ENCODE results near the gene DDX19B.
"Not testable (repeated sequence)": the region's sequence is repeated elsewhere in the genome, so short reads cannot be mapped to it uniquely, and the experiment has no call there.

DDX19B gene

DNA sequence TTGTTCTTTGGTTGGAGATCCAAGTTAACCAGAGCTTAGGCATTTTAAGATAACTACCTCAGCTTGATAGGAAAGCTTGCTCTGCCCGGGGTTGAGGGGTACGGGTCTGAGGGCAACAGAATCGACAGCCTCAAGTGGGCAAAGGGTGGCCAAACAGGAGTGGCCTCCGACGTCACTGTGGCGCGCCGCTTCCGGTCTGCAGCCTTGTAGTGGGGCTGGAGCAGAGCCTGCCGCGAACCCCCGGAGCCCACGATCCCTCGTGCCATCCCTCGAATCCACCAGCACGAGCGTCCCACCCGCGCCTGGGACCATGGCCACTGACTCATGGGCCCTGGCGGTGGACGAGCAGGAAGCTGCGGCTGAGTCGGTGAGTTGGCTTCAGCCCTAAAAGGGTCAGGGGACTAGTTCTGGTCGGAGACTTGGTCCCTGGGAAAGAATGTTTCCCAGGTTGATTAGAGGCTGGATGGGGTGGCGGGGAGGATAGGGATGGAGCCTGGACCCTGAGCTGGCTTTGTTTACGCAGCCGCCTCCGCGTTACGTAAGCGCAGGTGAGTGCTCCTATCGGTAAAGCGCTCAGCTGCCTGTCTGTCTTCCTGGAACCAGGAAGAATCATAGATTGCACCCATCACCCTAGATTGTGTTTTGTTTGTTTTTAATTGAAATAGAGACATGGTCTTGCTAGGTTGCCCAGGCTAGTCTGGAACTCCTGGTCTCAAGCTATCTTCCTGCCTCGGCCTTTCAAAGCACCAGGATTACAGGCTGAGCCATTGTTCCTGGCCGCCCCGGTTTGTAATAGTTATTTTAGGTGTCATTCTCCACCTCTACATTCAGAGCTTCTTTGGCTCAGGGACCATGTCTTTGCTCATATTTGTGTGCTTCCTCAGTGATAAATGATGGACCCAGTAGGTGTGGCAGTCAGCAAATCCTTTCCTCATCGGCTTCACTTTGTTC lies at the start of gene DDX19B:
Gene DDX19B (plus strand): TSS at position 199 of the 951 bp plus-strand sequence. CDS start 112 bp downstream, at position 311.
- TF ChIP-seq Cebpa-rat (IDR thresholded peaks at IDR 0.05): no peak
- peak within 1 kb of the TSS; percentile 90 for H3K9ac ChIP-seq

DNA sequence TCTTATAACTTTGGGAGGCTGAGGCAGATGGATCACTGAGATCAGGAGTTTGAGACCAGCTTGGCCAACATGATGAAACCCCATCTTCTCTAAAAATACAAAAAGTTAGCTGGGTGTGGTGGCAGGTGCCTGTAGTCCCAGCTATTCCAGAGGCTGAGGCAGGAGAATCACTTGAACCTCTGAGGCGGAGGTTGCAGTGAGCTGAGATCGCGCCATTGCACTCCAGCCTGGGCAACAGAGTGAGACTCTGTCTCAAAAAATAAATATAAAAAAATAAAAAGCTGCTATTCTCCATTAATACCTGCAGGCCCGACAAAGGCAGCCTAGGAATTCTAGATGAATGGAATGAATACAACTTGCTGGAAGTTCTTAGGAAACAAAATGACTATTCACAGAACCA lies 49.3 kb upstream of the DDX19B start:
- Histone ChIP-seq H3K36me3 (peaks cover 32% of the 10 kb centered on the region), H3K9ac (peak overlapping the region; percentile 95; the same call in 1 of the 2 replicates), H3K4me1 (peaks cover 18% of the 10 kb centered on the region), H3K4me3 (peak overlapping the region; percentile 87), H3K4me2 (peak overlapping the region; percentile 93), H4K20me1 (peaks cover 76% of the 10 kb centered on the region)
- H3K27ac ChIP-seq, H3K27me3 ChIP-seq, H3K9me3 ChIP-seq: not testable (repeated sequence)

More for the DNA sequence above, at the start of gene DDX19B:
- Histone ChIP-seq H3K36me3 (peaks cover 24% of the 10 kb centered on the region), H3K9me3 (peaks cover 30% of the 10 kb centered on the region), H3K27ac (peak within 1 kb of the TSS; percentile 86), H3K4me3 (peak within 1 kb of the TSS; percentile 84), H3K27me3 (no peaks in the 10 kb centered on the region), H3K4me2 (peak within 1 kb of the TSS; percentile 79), H3K4me1 (peaks cover 11% of the 10 kb centered on the region), H4K20me1 (0 out of 2 replicates have a peak, but pooled peaks cover 7% of the 10 kb centered on the region)

- no peaks in the 10 kb centered on the region for H3K27me3 ChIP-seq
- no peak for TF ChIP-seq Cebpa-rat (IDR thresholded peaks at IDR 0.05)
- H3K4me3 ChIP-seq: peak overlapping the region; percentile 87
- H3K4me1 ChIP-seq: peaks cover 18% of the 10 kb centered on the region
- peaks cover 44% of the 10 kb centered on the region for H3K36me3 ChIP-seq
- H4K20me1 ChIP-seq: peaks cover 87% of the 10 kb centered on the region
- H3K27ac ChIP-seq: peak overlapping the region; percentile 96
- peak overlapping the region; percentile 95 for H3K9ac ChIP-seq
- H3K4me2 ChIP-seq: peak overlapping the region; percentile 93
- H3K9me3 ChIP-seq: no peaks in the 10 kb centered on the region
Observed at GRCh38 chr16:70250748-70251628, 48.0 kb upstream of the DDX19B start.

GRCh38 chr16:70251629-70252354 lies 47.2 kb upstream of the DDX19B start, which contains the start of gene EXOSC6:
Gene EXOSC6, minus strand, starts transcription at chr16:70251940. Its CDS starts 40 bp downstream, at chr16:70251900.
- no peaks in the 10 kb centered on the region for H3K27me3 ChIP-seq
- peaks cover 86% of the 10 kb centered on the region for H4K20me1 ChIP-seq
- H3K36me3 ChIP-seq: peaks cover 53% of the 10 kb centered on the region
- peak within 1 kb of the TSS; percentile 93 for H3K4me2 ChIP-seq
- peaks cover 18% of the 10 kb centered on the region for H3K4me1 ChIP-seq
- H3K4me3 ChIP-seq: peak within 1 kb of the TSS; percentile 87
- no peak for TF ChIP-seq Cebpa-rat (IDR thresholded peaks at IDR 0.05)
- peak within 1 kb of the TSS; percentile 95 for H3K9ac ChIP-seq
- H3K27ac ChIP-seq: peak within 1 kb of the TSS; percentile 96
- no peaks in the 10 kb centered on the region for H3K9me3 ChIP-seq

DNA sequence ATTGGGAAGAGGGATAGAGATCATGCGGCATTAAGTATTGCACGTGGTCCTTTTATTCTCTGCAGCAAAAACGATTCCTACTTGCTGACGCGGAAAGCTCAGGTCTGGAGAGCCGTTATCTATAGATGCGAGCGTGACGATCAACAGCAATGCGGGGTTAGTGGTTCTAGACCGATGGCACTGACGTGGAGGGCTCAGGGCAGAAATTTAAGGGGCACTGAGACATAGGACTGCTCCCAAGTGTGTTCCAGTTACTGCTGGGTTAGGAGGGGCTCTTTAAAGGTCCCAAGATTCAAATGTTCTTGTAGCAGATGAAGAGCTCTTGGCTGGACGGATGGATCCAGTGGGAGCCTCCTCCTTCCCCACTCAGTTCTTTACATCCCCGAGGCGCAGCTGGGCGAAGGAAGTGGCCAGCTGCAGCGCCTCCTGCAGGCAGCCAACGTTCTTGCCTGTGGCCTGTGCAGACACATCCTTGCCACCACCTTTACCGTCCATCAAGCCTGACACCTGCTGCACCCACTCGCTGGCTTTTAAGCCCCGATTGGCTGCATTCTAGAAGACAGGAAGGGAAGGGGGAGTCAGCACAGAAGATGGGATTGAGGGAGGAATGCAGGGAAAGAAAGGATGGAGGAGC lies 46.5 kb upstream of the DDX19B start:
- no peaks in the 10 kb centered on the region for H3K27me3 ChIP-seq
- peaks cover 84% of the 10 kb centered on the region for H4K20me1 ChIP-seq
- H3K9me3 ChIP-seq: no peaks in the 10 kb centered on the region
- no peak overlapping the region for H3K4me2 ChIP-seq
- no peak overlapping the region for H3K27ac ChIP-seq
- H3K4me3 ChIP-seq: no peak overlapping the region
- no peak overlapping the region for H3K9ac ChIP-seq
- peaks cover 59% of the 10 kb centered on the region for H3K36me3 ChIP-seq
- no peak for TF ChIP-seq Cebpa-rat (IDR thresholded peaks at IDR 0.05)
- peaks cover 18% of the 10 kb centered on the region for H3K4me1 ChIP-seq

- no peak overlapping the region for H3K9ac ChIP-seq
- H3K4me1 ChIP-seq: peaks cover 18% of the 10 kb centered on the region
- no peak overlapping the region for H3K4me3 ChIP-seq
- H3K27me3 ChIP-seq: no peaks in the 10 kb centered on the region
- H3K9me3 ChIP-seq: no peaks in the 10 kb centered on the region
- H3K27ac ChIP-seq: no peak overlapping the region
- H3K4me2 ChIP-seq: no peak overlapping the region
- H3K36me3 ChIP-seq: peaks cover 66% of the 10 kb centered on the region
- no peak for TF ChIP-seq Cebpa-rat (IDR thresholded peaks at IDR 0.05)
- H4K20me1 ChIP-seq: peaks cover 83% of the 10 kb centered on the region
Observed at GRCh38 chr16:70253291-70254106, 45.5 kb upstream of the DDX19B start.

GRCh38 chr16:70254180-70254964 lies 44.6 kb upstream of the DDX19B start:
- Histone ChIP-seq H3K4me1 (peaks cover 11% of the 10 kb centered on the region), H3K27me3 (no peaks in the 10 kb centered on the region), H3K4me2 (no peak overlapping the region), H3K9ac (no peak overlapping the region), H3K4me3 (no peak overlapping the region), H3K9me3 (no peaks in the 10 kb centered on the region), H3K36me3 (peaks cover 75% of the 10 kb centered on the region), H3K27ac (no peak overlapping the region), H4K20me1 (peaks cover 74% of the 10 kb centered on the region)
- TF ChIP-seq Cebpa-rat (IDR thresholded peaks at IDR 0.05): no peak

DNA sequence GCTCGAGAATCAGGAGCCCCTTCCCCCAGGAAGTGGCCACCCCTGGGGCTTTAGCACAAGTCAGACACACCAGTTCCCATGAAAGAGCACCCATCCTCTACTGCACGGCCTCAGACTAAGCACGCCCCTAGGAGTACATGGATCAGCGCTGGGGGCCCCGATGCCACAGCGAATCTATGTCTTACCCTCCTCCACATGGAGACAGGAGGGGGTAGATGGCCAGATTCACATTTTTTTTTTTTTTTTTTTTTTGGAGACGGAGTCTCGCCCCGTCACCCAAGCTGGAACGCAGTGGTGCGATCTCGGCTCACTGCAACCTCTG lies 44.1 kb upstream of the DDX19B start:
- Histone ChIP-seq H3K27ac (no peak overlapping the region), H4K20me1 (peaks cover 69% of the 10 kb centered on the region), H3K36me3 (peaks cover 80% of the 10 kb centered on the region), H3K4me3 (no peak overlapping the region), H3K27me3 (no peaks in the 10 kb centered on the region), H3K4me2 (no peak overlapping the region), H3K9me3 (no peaks in the 10 kb centered on the region), H3K4me1 (peaks cover 6% of the 10 kb centered on the region), H3K9ac (no peak overlapping the region)
- TF ChIP-seq Cebpa-rat (IDR thresholded peaks at IDR 0.05): no peak
